Astrocyte (in vitro differentiated cells and primary cell): ENCODE data around the gene SYTL2.

ENCODE experiments used
- EZH2 ChIP-seq: IDR thresholded peaks from 2 replicates; pipeline ENCODE4 v1.6.1; 2012; ENCODE audit warnings: mild to moderate bottlenecking, low read length, inconsistent platforms; ENCODE audit not compliant: insufficient read depth
- TF ChIP-seq, protein P1 (sequence below): IDR thresholded peaks from 2 replicates; pipeline ENCODE4 v1.5.1; 2011; ENCODE audit warnings: low read depth, mild to moderate bottlenecking, inconsistent platforms, low read length, moderate library complexity; ENCODE audit not compliant: insufficient read depth

- TF ChIP-seq, protein P1, sequence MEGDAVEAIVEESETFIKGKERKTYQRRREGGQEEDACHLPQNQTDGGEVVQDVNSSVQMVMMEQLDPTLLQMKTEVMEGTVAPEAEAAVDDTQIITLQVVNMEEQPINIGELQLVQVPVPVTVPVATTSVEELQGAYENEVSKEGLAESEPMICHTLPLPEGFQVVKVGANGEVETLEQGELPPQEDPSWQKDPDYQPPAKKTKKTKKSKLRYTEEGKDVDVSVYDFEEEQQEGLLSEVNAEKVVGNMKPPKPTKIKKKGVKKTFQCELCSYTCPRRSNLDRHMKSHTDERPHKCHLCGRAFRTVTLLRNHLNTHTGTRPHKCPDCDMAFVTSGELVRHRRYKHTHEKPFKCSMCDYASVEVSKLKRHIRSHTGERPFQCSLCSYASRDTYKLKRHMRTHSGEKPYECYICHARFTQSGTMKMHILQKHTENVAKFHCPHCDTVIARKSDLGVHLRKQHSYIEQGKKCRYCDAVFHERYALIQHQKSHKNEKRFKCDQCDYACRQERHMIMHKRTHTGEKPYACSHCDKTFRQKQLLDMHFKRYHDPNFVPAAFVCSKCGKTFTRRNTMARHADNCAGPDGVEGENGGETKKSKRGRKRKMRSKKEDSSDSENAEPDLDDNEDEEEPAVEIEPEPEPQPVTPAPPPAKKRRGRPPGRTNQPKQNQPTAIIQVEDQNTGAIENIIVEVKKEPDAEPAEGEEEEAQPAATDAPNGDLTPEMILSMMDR = no peak
- no peak for TF ChIP-seq EZH2
Observed at GRCh38 chr11:85709941-85710702, 100.8 kb downstream of the SYTL2 start.
